HEK293 (cell line): ENCODE results near the gene VWCE.
"Not testable (repeated sequence)": the region's sequence is repeated elsewhere in the genome, so short reads cannot be mapped to it uniquely, and the experiment has no call there.

ENCODE experiments used
- HOXA7 ChIP-seq: sonication (generic); formaldehyde crosslinking; IDR thresholded peaks from 2 replicates; pipeline ENCODE4 v1.8.1; 2022; ENCODE audit warnings: missing genetic modification reagents, borderline replicate concordance
- TCF7L2 ChIP-seq: IDR thresholded peaks from 2 replicates; pipeline ENCODE4 v1.6.1; 2011; ENCODE audit warnings: low read depth, mild to moderate bottlenecking, inconsistent platforms, low read length, moderate library complexity, borderline replicate concordance
- YY2 ChIP-seq: fragments of 450-650 bp; formaldehyde crosslinking; IDR thresholded peaks from 2 replicates; pipeline ENCODE4 v1.5.1; 2016; ENCODE audit warnings: missing biosample characterization, missing genetic modification characterization
- ZNF16 ChIP-seq: fragments of 450-650 bp; formaldehyde crosslinking; IDR thresholded peaks from 2 replicates; pipeline ENCODE4 v1.5.1; 2016; ENCODE audit warnings: low read depth, missing biosample characterization, missing genetic modification characterization
- ZNF175 ChIP-seq: fragments of 450-650 bp; formaldehyde crosslinking; IDR thresholded peaks from 2 replicates; pipeline ENCODE4 v1.5.1; 2016; ENCODE audit warnings: missing biosample characterization, missing genetic modification characterization
- ZNF776 ChIP-seq: fragments of 450-650 bp; formaldehyde crosslinking; IDR thresholded peaks from 2 replicates; pipeline ENCODE4 v1.5.0; 2017; ENCODE audit warnings: missing biosample characterization, missing genetic modification characterization, borderline replicate concordance
- ZSCAN30 ChIP-seq: fragments of 450-650 bp; IDR thresholded peaks from 2 replicates; pipeline ENCODE4 v1.5.1; 2018; ENCODE audit warnings: missing biosample characterization, mild to moderate bottlenecking, missing genetic modification characterization, moderate library complexity
- TF ChIP-seq, protein P1 (sequence below): fragments of 450-650 bp; formaldehyde crosslinking; IDR thresholded peaks from 2 replicates; pipeline ENCODE4 v1.5.1; 2016; ENCODE audit warnings: missing biosample characterization, missing genetic modification characterization

DNA sequence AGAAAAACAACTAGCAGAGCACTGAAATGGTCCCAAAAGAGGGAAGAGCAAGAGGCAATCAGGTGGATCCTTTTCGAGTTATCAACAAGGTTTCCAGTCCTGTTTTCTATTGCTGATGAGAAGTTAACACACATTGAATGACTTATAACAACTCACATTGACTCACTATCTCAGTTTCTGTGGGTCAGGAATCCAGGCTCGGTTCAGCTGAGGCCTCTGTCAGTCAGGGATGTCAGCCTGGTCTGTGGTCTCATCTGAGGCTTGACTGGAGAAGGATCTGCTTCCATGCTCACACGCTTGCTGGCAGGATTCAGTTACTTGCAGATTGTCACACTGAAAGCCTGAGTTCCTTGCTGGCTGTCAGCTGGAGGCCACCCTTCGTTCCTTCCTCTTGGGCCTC is 76.8 kb downstream of the VWCE start:
- not testable (repeated sequence) for TF ChIP-seq ZSCAN30 (tag by site-specific recombination); ZNF776 (tag by site-specific recombination); HOXA7; TCF7L2; ZNF175; YY2 (tag by site-specific recombination); ZNF16 (tag by site-specific recombination)
- TF ChIP-seq, protein P1, sequence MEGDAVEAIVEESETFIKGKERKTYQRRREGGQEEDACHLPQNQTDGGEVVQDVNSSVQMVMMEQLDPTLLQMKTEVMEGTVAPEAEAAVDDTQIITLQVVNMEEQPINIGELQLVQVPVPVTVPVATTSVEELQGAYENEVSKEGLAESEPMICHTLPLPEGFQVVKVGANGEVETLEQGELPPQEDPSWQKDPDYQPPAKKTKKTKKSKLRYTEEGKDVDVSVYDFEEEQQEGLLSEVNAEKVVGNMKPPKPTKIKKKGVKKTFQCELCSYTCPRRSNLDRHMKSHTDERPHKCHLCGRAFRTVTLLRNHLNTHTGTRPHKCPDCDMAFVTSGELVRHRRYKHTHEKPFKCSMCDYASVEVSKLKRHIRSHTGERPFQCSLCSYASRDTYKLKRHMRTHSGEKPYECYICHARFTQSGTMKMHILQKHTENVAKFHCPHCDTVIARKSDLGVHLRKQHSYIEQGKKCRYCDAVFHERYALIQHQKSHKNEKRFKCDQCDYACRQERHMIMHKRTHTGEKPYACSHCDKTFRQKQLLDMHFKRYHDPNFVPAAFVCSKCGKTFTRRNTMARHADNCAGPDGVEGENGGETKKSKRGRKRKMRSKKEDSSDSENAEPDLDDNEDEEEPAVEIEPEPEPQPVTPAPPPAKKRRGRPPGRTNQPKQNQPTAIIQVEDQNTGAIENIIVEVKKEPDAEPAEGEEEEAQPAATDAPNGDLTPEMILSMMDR (tag by site-specific recombination), result not testable (repeated sequence)
